H9 (cell line): ENCODE data around the gene ZNRF3. TPM values are rescaled to one million over a fixed set of nuclear protein-coding genes. Genes with fewer than 3 reads are reported as not detected.

Source experiments
- DNase-seq: peaks from one replicate; pipeline ENCODE4 v3.0.0-alpha.2; 2017
- H2AFZ ChIP-seq: one replicate; pipeline ENCODE4 v1.6.1; 2013; ENCODE audit warnings: mild to moderate bottlenecking, low read length, control low read depth, moderate library complexity
- H2AK5ac ChIP-seq: 2 replicates; pipeline ENCODE4 v1.6.1; 2013; ENCODE audit warnings: low read length, control low read depth, mixed read lengths; ENCODE audit not compliant: insufficient read length
- H2BK120ac ChIP-seq: one replicate; pipeline ENCODE4 v1.6.1; 2013; ENCODE audit warnings: low read depth, mild to moderate bottlenecking, low read length, control low read depth, inconsistent platforms; ENCODE audit not compliant: poor library complexity, severe bottlenecking
- H2BK12ac ChIP-seq: 2 replicates; pipeline ENCODE4 v1.6.1; 2013; ENCODE audit warnings: low read length, control low read depth, mixed read lengths, low read depth; ENCODE audit not compliant: insufficient read length
- H2BK15ac ChIP-seq: 2 replicates; pipeline ENCODE4 v1.6.1; 2013; ENCODE audit warnings: low read depth, low read length, control low read depth
- H2BK20ac ChIP-seq: one replicate; pipeline ENCODE4 v1.6.1; 2013; ENCODE audit warnings: low read depth, mild to moderate bottlenecking, low read length, control low read depth, inconsistent platforms; ENCODE audit not compliant: poor library complexity, severe bottlenecking
- H2BK5ac ChIP-seq: 2 replicates; pipeline ENCODE4 v1.6.1; 2013; ENCODE audit warnings: low read length, control low read depth, mixed read lengths; ENCODE audit not compliant: insufficient read length
- H3K14ac ChIP-seq: 2 replicates; pipeline ENCODE4 v1.6.1; 2013; ENCODE audit warnings: low read length, control low read depth; ENCODE audit not compliant: insufficient read depth
- H3K18ac ChIP-seq: 2 replicates; pipeline ENCODE4 v1.6.1; 2013; ENCODE audit warnings: low read depth, mild to moderate bottlenecking, mixed read lengths, low read length, control low read depth; ENCODE audit not compliant: insufficient read length
- H3K23ac ChIP-seq: 2 replicates; pipeline ENCODE4 v1.6.1; 2013; ENCODE audit warnings: low read length, control low read depth, mixed read lengths, low read depth; ENCODE audit not compliant: insufficient read length
- H3K23me2 ChIP-seq: 2 replicates; pipeline ENCODE4 v1.6.1; 2013; ENCODE audit warnings: low read depth, mild to moderate bottlenecking, mixed read lengths, low read length, control low read depth; ENCODE audit not compliant: insufficient read length, poor library complexity, severe bottlenecking
- H3K27ac ChIP-seq: 2 replicates; pipeline ENCODE4 v1.5.1; 2013; ENCODE audit warnings: low read length, control low read depth, mixed read lengths, low read depth; ENCODE audit not compliant: insufficient read length
- H3K27me3 ChIP-seq: 2 replicates; pipeline ENCODE4 v1.6.1; 2013; ENCODE audit warnings: low read length, control low read depth, inconsistent platforms; ENCODE audit not compliant: insufficient read depth
- H3K4ac ChIP-seq: 2 replicates; pipeline ENCODE4 v1.6.1; 2013; ENCODE audit warnings: low read depth, mild to moderate bottlenecking, control low read depth, inconsistent platforms, low read length, moderate library complexity
- H3K4me1 ChIP-seq: 2 replicates; pipeline ENCODE4 v1.6.1; 2013; ENCODE audit warnings: low read length, control low read depth, inconsistent platforms; ENCODE audit not compliant: insufficient read depth
- H3K4me2 ChIP-seq: 2 replicates; pipeline ENCODE4 v1.6.1; 2013; ENCODE audit warnings: low read length, control low read depth, mixed read lengths; ENCODE audit not compliant: insufficient read length, insufficient read depth
- H3K56ac ChIP-seq: 2 replicates; pipeline ENCODE4 v1.6.1; 2013; ENCODE audit warnings: low read depth, mild to moderate bottlenecking, mixed read lengths, low read length, control low read depth; ENCODE audit not compliant: insufficient read length
- H3K79me1 ChIP-seq: 2 replicates; pipeline ENCODE4 v1.6.1; 2013; ENCODE audit warnings: low read depth, mild to moderate bottlenecking, moderate library complexity, low read length, control low read depth, inconsistent platforms; ENCODE audit not compliant: insufficient read depth, poor library complexity, severe bottlenecking
- H3K79me2 ChIP-seq: 2 replicates; pipeline ENCODE4 v1.6.1; 2013; ENCODE audit warnings: low read length, control low read depth, inconsistent platforms; ENCODE audit not compliant: insufficient read depth
- H3K9ac ChIP-seq: 2 replicates; pipeline ENCODE4 v1.6.1; 2013; ENCODE audit warnings: low read length, control low read depth, mixed read lengths; ENCODE audit not compliant: insufficient read length; ENCODE audit errors: extremely low read depth
- H3K9me3 ChIP-seq: one replicate; pipeline ENCODE4 v1.6.1; 2013; ENCODE audit warnings: low read depth, low read length, inconsistent platforms; ENCODE audit not compliant: control insufficient read depth
- H3T11ph ChIP-seq: one replicate; pipeline ENCODE4 v1.6.1; 2013; ENCODE audit warnings: mild to moderate bottlenecking, low read length, control low read depth, inconsistent platforms
- H4K20me1 ChIP-seq: one replicate; pipeline ENCODE4 v1.6.1; 2013; ENCODE audit not compliant: control insufficient read depth, insufficient read length, insufficient read depth
- H4K5ac ChIP-seq: 2 replicates; pipeline ENCODE4 v1.6.1; 2013; ENCODE audit warnings: low read depth, mild to moderate bottlenecking, mixed read lengths, low read length, control low read depth; ENCODE audit not compliant: insufficient read length
- H4K8ac ChIP-seq: replicated peaks from 2 replicates; pipeline ENCODE4 v1.6.1; 2013; ENCODE audit warnings: low read length, control low read depth, mixed read lengths, low read depth; ENCODE audit not compliant: insufficient read length
- H4K91ac ChIP-seq: 2 replicates; pipeline ENCODE4 v1.6.1; 2013; ENCODE audit warnings: low read depth, mild to moderate bottlenecking, moderate library complexity, mixed read lengths, low read length, control low read depth; ENCODE audit not compliant: insufficient read length
- H3K27ac Mint-ChIP-seq, 3 experiments: 2 replicates in 2 of 3; 3 replicates in 1 of 3; pipeline ENCODE4 v1.8.0; 2020 to 2021; ENCODE audit warnings: mixed read lengths in 3 of 3, mild to moderate bottlenecking in 1 of 3, moderate library complexity in 1 of 3
- H3K27me3 Mint-ChIP-seq: 2 replicates; pipeline ENCODE4 v1.8.0; 2021; ENCODE audit warnings: low read depth, mild to moderate bottlenecking, moderate library complexity, mixed read lengths
- H3K36me3 Mint-ChIP-seq, 3 experiments: 2 replicates in 2 of 3; 3 replicates in 1 of 3; pipeline ENCODE4 v1.8.0; 2020 to 2021; ENCODE audit warnings: low read depth in 3 of 3, mixed read lengths in 3 of 3; ENCODE audit not compliant: insufficient read depth in 1 of 3
- H3K4me1 Mint-ChIP-seq, 2 experiments: 2 replicates each; pipeline ENCODE4 v1.8.0; 2020; ENCODE audit warnings: mixed read lengths in 2 of 2
- H3K4me3 Mint-ChIP-seq, 2 experiments: 2 replicates in 1 of 2; 3 replicates in 1 of 2; pipeline ENCODE4 v1.8.0; 2020 to 2021; ENCODE audit warnings: mild to moderate bottlenecking in 2 of 2, mixed read lengths in 2 of 2, moderate library complexity in 1 of 2
- H3K9me3 Mint-ChIP-seq, 2 experiments: 2 replicates in 1 of 2; 3 replicates in 1 of 2; pipeline ENCODE4 v1.8.0; 2020; ENCODE audit warnings: mild to moderate bottlenecking in 2 of 2, mixed read lengths in 2 of 2, moderate library complexity in 1 of 2
- CTCF ChIP-seq: fragments of 200-600 bp; sonication (generic); conservative IDR thresholded peaks from 3 replicates; pipeline ENCODE4 v1.8.0; 2021; ENCODE audit warnings: antibody characterized with exemption, mild to moderate bottlenecking
- WGBS: extraction: QIAGEN DNeasy Blood & Tissue Kit; methylation state at CpG from one replicate; pipeline ENCODE4 v1.1.7; 2013; ENCODE audit warnings: missing lambda C conversion rate, low lambda C conversion rate, mixed read lengths; ENCODE audit not compliant: insufficient read length; ENCODE audit errors: extremely low coverage; 5-methylcytosine and 5-hydroxymethylcytosine counted together
- total RNA-seq: library from RNA; stranded (reverse); gene quantifications from 2 replicates; pipeline ENCODE4 v1.2.1, GENCODE V29; 2021

ZNRF3 gene
- total RNA-seq, 1 experiment from 2014 or later = 20.6 TPM

- Histone ChIP-seq H4K8ac (no peak overlapping the region), H4K20me1 (no peaks in the 10 kb centered on the region), H3K4me1 (peaks cover 10% of the 10 kb centered on the region; the same call in 1 of the 2 replicates), H2BK15ac (no peak overlapping the region), H3K4ac (no peak overlapping the region), H2BK20ac (no peak overlapping the region), H3K79me2 (peaks cover 2% of the 10 kb centered on the region; the same call in 1 of the 2 replicates), H2BK120ac (no peak overlapping the region), H4K5ac (no peak overlapping the region), H2BK12ac (no peak overlapping the region), H3K14ac (no peak overlapping the region), H3K79me1 (peaks cover 4% of the 10 kb centered on the region), H2AK5ac (no peak overlapping the region), H3K4me2 (no peak overlapping the region), H3K18ac (no peak overlapping the region), H3K56ac (no peak overlapping the region), H3K27ac (no peak overlapping the region), H3K23ac (no peak overlapping the region), H3T11ph (no peak overlapping the region), H3K23me2 (peaks cover 14% of the 10 kb centered on the region), H3K27me3 (no peaks in the 10 kb centered on the region), H2BK5ac (no peak overlapping the region), H2AFZ (no peak overlapping the region), H3K9me3 (no peaks in the 10 kb centered on the region), H4K91ac (no peak overlapping the region), H3K9ac (no peak overlapping the region)
- TF ChIP-seq CTCF = no peak
- no peak for DNase-seq
- peaks cover 42 to 47% of the 10 kb centered on the region in 2 experiments for H3K4me1 Mint-ChIP-seq
- no peak overlapping the region; a peak in 1 of 7 replicates for H3K27ac Mint-ChIP-seq
- H3K9me3 Mint-ChIP-seq = no peaks in the 10 kb centered on the region
- H3K36me3 Mint-ChIP-seq = peaks cover 0 to 5% (median 0%) of the 10 kb centered on the region in 3 experiments; a peak in 1 of 7 replicates
- WGBS = no CpG with 5 or more reads among the region's 2 CpGs
- H3K27me3 Mint-ChIP-seq = no peaks in the 10 kb centered on the region
- H3K4me3 Mint-ChIP-seq = no peak overlapping the region
These were observed 149.2 kb downstream of the ZNRF3 start for GRCh38 chr22:29032584-29032983.
